Measurements from ENCODE around the gene FOXL2. TPM values are rescaled to one million over a fixed set of nuclear protein-coding genes. Genes with fewer than 3 reads are reported as not detected.
"Not testable (repeated sequence)": the region's sequence is repeated elsewhere in the genome, so short reads cannot be mapped to it uniquely, and the experiment has no call there.

Gene FOXL2
- total and polyA plus RNA-seq, 8 donors, result 0.02 to 0.28 (median 0.07) TPM

DNA sequence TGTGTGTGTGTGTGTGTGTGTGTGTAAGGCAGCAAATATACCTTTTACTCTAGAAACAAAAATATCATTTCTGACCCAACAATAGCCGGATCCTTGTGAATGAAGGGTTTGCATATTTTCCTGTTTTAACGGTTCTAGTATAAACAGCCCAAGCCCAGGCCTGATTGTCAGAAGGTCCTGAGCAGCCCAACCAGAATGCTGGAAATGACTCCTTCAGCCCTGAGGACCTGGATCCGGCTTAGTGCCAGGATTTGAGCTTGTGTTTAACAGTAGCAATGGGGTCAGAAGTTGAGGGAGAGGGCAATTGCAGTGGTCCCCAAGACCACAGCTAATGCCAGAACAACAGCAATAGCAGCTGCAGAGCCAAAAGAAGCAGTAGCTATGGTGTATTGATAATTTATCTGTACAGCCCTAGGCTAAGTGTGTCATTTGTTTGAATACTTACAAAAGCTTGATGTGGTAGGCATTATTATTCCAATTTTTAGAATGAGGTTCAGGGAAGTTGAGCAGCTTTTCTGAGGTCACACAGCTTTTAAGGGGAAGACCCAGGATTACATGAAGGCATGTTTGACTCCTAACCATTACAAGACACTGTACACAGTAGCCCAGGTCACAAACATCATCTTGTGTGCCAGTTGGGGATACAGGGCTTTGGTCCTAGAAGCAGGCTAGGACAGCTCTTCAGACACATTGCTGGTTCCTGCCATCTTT is 12.8 kb downstream of the FOXL2 start:
- H3K4me1 ChIP-seq, result peaks cover 0 to 17% (median 6%) of the 10 kb centered on the region in 3 donors
- FAIRE-seq (no peak), ATAC-seq (no peak), DNase-seq (no peak)
- H3K36me3 ChIP-seq, result no peaks in the 10 kb centered on the region
- intact Hi-C loops (cut with DNase I), result loop anchor here in 1 of 3 donors (10.0 kb wide), 1 partner anchor 391 kb away; no protein-coding TSS in a partner anchor
- peaks cover 0 to 27% (median 8%) of the 10 kb centered on the region in 4 donors for H3K27me3 ChIP-seq
- H3K9me3 ChIP-seq, result no peaks in the 10 kb centered on the region
- H3K4me3 ChIP-seq, result no peak overlapping the region
- WGBS, 2 donors, result 69 to 75% methylated on average over 3 of the region's 3 CpGs
- no peak overlapping the region for H3K27ac ChIP-seq
- TF ChIP-seq, protein P1, sequence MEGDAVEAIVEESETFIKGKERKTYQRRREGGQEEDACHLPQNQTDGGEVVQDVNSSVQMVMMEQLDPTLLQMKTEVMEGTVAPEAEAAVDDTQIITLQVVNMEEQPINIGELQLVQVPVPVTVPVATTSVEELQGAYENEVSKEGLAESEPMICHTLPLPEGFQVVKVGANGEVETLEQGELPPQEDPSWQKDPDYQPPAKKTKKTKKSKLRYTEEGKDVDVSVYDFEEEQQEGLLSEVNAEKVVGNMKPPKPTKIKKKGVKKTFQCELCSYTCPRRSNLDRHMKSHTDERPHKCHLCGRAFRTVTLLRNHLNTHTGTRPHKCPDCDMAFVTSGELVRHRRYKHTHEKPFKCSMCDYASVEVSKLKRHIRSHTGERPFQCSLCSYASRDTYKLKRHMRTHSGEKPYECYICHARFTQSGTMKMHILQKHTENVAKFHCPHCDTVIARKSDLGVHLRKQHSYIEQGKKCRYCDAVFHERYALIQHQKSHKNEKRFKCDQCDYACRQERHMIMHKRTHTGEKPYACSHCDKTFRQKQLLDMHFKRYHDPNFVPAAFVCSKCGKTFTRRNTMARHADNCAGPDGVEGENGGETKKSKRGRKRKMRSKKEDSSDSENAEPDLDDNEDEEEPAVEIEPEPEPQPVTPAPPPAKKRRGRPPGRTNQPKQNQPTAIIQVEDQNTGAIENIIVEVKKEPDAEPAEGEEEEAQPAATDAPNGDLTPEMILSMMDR (IDR thresholded peaks at IDR 0.05), result no peak

DNA sequence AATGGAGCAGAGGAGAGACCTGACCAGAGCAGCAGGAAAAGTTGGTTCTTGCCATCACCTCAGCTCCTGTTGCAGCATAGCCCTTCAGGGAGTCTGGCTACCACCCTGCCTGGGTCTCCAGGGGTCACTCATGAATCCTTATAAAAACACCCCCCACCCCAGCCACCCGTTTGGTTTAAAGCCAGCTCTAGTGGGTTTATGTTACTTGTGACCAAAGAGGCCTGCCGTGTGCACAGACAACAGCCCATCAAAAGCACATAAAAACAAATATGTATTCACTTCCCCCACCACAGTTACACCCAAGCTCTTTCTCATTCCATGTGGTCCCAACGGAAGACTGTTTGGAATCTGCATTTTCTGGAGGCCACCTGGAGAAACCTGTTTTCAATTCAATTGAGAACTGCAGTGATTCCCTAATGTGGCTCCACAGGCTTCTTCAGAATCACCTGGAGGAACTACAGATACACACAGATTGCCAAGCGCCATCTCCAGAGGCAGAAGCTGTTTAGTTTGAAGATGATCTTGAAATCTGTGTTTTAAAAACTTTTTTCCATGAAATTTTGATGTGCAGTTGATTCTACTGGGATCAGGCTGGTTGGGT is 13.8 kb downstream of the FOXL2 start:
- DNase-seq, result no peak
- no peak for ATAC-seq
- H3K4me3 ChIP-seq, result no peak overlapping the region
- peaks cover 0 to 14% (median 6%) of the 10 kb centered on the region in 3 donors for H3K4me1 ChIP-seq
- TF ChIP-seq, protein P1 (IDR thresholded peaks at IDR 0.05), result no peak
- no peak overlapping the region for H3K27ac ChIP-seq
- FAIRE-seq, result no peak
- 78 to 84% methylated on average over 4 of the region's 4 CpGs for WGBS, 2 donors
- H3K36me3 ChIP-seq, result no peaks in the 10 kb centered on the region
- intact Hi-C loops (cut with DNase I), result loop anchor here in 1 of 3 donors (10.0 kb wide), 1 partner anchor 392 kb away; no protein-coding TSS in a partner anchor
- H3K9me3 ChIP-seq, result no peaks in the 10 kb centered on the region
- H3K27me3 ChIP-seq, result peaks cover 0 to 18% (median 6%) of the 10 kb centered on the region in 4 donors

DNA sequence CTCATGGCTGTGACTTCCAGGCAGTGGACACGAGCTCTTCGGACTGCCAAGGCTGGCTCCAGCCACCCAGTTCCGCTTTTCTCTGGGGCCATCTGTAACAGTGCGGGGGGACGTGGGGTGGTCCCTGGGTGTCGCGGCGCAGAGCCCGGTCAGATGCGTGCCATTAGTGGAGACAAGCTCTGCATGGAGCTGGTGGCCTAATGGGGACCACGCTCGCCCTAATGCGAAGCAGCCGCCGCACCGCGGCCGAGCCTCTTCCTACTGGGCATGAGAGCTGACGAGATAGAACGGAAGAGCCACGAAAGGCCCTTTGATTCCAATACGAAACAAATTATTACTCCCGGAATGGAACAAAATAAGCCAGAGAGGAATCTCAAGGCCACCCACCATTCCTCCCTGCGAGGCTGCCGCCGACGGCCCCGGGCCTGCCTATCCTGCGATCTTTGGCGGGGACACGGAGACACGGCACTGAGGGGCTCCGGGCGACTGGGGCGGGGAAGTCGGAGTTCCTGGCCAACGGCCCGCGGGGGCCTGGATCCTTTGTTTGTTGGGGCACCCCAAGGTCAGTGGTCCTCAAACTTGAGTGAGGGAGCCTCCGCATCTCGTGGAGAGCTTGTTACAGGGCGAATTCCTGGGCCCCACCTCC is 18.1 kb downstream of the FOXL2 start:
- 91 to 92% methylated on average over 42 of the region's 42 CpGs for WGBS, 2 donors
- DNase-seq (no peak), FAIRE-seq (no peak), ATAC-seq (no peak)
- Histone ChIP-seq H3K9me3 (no peaks in the 10 kb centered on the region), H3K36me3 (no peaks in the 10 kb centered on the region), H3K4me1 (no peaks in the 10 kb centered on the region), H3K27ac (no peak overlapping the region), H3K27me3 (no peaks in the 10 kb centered on the region), H3K4me3 (no peak overlapping the region)
- intact Hi-C loops (cut with DNase I), result loop anchor here in 2 of 3 donors (10.0 kb wide), 3 partner anchors 354 to 514 kb away; no protein-coding TSS in a partner anchor
- TF ChIP-seq, protein P1 (IDR thresholded peaks at IDR 0.05), result no peak

- DNase-seq (peak; percentile 75 to 92 (median 87)), ATAC-seq (peak; percentile 90 to 98 (median 94)), FAIRE-seq (no peak)
- H3K4me3 ChIP-seq, result no peak overlapping the region
- TF ChIP-seq, protein P1 (IDR thresholded peaks at IDR 0.05), result peak; percentile 83 to 95 (median 94)
- H3K9me3 ChIP-seq, result no peaks in the 10 kb centered on the region
- H3K27ac ChIP-seq, result no peak overlapping the region
- no peaks in the 10 kb centered on the region for H3K36me3 ChIP-seq
- H3K27me3 ChIP-seq, result no peaks in the 10 kb centered on the region
- 10 to 13% methylated on average over 6 of the region's 6 CpGs for WGBS, 2 donors
- intact Hi-C loops (cut with DNase I), result loop anchor here in 2 of 3 donors (5.0 to 10.0 kb wide), 4 partner anchors 349 to 509 kb away; no protein-coding TSS in a partner anchor
- no peaks in the 10 kb centered on the region for H3K4me1 ChIP-seq
These were observed 23.4 kb downstream of the FOXL2 start for GRCh38 chr3:138923531-138923994.

DNA sequence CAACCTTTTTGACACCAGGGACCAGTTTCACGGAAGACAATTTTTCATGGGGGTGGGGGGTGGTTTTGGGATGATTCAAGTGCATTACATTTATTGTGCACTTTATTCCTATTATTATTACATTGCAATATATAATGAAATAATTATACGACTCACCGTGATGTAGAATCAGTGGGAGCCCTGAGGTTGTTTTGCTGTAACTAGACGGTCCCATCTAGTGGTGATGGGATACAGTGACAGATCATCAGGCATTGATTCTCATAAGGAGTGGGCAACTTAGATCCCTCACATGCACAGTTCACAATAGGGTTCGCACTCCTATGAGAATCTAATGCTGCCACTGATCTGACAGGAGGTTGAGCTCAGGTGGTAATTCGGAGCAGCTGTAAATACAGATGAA is 24.5 kb downstream of the FOXL2 start:
- H3K9me3 ChIP-seq, H3K27me3 ChIP-seq, H3K4me3 ChIP-seq, H3K4me1 ChIP-seq, DNase-seq, H3K27ac ChIP-seq, H3K36me3 ChIP-seq, ATAC-seq, FAIRE-seq: not testable (repeated sequence)
- intact Hi-C loops (cut with DNase I), result loop anchor here in 2 of 3 donors (5.0 to 10.0 kb wide), 4 partner anchors 348 to 508 kb away; no protein-coding TSS in a partner anchor
- 84 to 90% methylated on average over 6 of the region's 6 CpGs for WGBS, 2 donors
